CD4-positive, alpha-beta T cell treated with Interferon alpha-2 for 1 hour (primary cell): ENCODE measurements around the gene RALGPS1.

ENCODE experiments used
- DNase-seq, 2 donors: peaks; one replicate each; pipeline ENCODE4 v3.0.0-alpha.2; 2020 to 2022

RALGPS1 gene

DNA sequence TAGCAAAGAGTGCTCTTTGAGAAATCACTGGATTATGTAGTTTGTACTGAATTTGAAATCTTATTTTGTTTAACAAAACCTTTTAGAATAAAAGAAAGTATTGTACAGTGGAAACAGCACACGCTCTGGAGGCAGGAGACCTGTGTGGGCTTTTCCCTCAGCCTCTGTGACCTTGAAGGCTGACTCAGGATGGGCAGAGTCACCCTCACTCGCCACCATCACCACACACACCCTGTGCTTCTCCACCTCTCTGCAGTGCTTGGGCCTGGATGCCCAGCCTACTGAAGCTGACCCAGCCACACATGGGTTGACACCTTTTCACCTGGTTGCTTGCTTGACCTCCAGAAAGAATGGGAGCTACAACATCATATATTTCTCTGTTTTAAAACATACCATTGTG is 188.2 kb downstream of the RALGPS1 start:
- DNase-seq, result no peak

DNA sequence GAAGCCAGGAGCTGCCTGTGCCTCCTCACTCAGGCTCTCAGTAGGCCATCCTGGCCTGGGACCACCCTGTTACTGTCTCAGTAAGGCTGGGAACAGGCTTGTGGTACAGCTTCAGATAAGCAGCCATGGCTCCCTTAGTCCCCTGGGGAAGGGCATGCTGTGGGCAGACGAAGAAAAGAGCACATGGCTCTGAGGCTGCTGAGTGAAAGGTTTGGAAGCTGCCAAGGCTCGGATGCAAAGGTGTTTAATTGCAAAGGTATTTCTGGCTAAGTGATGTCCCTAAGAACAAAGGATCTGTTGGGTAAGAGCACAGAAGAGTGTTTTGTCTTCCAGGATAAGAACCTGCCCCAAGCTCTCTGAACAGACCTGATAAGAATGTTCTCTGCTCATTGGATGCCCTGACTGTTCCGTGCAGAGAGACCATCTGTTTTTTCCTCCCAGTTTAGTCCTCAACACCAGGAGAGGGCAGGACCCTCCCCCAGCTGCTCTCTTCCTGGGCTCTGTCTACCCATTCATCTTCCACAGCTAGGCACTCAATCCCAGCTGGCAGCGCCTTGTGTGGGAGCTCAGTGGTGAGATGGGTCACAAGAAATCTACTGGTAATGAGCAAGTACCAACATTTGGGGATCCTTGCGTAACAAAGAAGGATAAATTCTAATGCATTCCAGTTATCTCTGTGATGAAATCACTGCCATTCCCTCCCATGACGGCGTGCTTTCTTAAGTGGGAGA is 190.2 kb downstream of the RALGPS1 start:
- no peak for DNase-seq

DNA sequence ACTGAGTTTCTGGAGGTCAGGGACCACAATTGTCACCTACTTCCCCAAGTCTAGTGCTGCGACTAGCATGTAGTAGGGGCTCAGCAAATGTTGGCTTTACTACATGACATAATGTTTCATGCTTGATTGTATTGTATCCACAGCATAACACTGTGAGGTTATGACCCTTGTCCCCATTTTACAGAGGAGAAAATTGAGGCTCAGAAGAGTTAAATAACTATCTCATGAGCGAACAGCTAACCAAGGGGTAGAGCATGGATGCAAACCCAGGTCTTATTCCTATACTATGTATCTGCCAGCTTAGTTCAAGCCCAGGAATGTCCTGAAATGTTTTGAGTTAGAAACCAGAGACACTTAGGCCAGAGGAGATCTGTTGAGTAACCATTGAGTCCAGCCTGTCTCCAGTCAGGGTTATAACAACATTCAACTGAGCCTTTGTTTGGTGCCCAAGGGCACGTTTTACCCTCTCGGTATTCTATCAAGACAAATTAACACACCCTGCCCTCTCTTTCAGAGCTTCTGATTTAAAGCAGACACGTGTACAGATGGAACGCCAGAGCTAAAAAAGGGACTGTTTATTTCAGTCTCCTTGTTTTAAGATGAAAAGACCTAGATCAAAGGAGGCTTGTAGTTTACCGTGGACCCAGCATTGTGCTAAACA is 191.4 kb downstream of the RALGPS1 start:
- DNase-seq, result no peak

DNA sequence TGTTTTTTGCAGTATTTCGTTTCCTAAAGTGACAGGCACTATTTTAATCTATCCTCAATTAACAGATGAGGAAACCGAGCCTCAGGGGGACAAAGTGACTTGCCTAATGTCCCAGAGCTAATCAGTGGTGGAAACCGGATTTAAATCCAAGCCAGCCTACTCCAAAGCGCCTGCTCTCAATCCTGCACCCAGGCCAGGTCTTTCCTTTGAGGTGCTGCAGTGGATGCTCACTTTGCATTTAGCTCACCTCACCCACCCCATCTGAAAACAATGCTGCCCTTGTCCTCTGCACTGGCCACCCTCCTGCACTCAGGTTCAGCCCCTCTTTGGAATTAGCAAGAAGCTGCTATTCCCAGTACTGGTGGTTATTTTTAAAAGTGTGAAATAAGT is 191.9 kb downstream of the RALGPS1 start:
- DNase-seq, result no peak

DNA sequence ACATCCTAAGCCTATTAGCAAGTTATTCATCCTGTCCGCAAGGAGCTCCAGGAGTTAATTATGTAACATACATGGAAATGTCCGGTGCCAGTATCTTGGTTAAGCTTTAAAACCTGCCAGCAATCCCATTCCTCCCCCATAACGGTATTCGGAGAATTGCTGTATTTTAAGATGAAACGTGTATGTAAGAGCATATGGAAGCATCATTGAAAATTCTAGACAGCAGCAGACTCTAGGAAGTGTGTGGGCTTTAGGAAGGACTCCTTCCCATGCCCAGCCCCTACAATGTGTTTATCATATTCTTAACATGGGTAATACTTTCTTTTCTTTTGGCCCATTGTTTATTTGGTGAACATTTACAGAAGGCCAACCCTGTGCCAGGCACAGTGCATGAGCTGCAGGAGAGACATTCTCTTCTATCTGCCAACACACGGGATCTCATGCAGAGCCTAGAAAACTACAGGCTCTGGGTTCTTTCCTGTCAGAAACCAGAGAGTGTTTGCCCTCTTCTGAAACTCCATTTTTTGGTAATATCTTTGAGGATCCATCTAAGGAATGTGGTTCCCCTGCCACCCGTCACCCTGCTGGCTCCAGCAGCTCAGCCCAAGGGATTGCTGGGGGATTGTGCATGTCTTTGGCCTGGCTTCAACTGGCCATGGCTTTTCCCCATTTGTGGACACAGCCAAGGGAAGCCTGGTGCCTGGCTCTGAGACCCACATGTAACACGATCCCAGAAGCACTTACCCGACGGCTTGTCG is 192.8 kb downstream of the RALGPS1 start:
- DNase-seq, result no peak

DNA sequence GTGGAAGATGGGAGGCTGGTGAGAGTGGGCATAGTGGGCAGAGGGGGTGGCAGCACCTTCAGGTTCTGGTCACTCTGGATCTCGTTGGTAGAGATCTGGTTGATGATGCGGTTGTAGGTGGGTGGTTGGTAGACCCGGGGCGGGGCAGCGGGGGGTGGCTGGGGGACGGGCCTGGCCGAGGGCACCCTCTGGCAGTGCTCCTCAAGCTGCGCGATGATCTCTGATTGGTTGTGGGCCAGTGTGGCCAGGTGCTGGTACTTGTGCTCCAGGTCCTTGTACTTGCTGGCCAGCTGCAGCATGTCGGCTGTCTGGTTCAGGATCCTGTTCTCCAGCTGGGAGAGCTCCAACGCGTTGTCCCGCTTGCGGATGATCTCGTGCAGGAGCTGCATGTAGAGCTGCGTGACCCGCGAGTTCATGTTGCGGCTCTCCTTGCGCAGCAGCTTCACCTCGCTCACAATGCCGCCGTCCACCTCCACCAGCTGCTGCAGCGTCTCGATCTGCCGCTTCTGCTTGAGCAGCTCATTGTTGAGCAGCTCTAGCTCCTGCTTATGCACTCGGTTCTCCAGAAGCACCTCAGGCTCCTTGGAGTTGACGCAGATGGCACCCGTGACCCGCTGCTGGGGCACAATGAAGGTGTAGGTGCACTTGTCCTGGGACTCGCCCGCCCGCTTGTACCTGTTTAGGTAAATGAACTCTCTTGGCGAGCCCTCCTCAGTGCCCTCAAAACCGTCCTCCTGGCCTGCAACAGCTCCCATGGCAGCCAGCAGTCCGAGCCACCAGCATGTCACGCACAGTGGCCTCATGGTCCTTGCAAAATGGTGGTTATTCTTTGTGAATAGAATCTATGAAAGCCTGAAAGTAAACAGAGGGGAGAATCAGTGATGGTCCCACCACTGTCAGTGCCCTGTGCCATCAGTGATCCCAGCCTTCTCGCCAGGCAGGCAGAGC is 193.6 kb downstream of the RALGPS1 start:
- no peak for DNase-seq

DNA sequence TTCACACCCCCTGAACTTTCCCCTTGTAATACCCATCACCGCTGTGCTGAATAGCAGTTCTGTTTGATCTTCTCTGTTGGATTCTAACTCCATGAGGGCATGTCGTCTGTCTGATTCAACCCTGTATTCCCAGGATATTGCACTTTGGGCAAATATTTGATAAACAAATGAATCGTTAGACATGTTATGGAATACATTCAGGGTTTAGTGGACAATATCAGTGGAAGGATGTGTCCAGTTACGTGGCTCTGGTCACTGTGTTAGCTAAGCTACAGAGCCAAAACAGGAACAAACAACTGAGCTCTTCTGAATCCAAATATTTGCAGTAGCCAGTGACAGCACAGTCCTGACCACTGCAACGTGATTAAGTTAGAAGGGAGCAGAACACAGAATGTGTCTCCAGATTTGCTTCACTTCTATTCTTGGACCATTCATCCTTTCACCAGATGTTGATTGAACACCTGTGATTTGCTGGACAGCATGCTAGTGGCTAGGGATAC is 194.7 kb downstream of the RALGPS1 start:
- DNase-seq, result no peak

DNA sequence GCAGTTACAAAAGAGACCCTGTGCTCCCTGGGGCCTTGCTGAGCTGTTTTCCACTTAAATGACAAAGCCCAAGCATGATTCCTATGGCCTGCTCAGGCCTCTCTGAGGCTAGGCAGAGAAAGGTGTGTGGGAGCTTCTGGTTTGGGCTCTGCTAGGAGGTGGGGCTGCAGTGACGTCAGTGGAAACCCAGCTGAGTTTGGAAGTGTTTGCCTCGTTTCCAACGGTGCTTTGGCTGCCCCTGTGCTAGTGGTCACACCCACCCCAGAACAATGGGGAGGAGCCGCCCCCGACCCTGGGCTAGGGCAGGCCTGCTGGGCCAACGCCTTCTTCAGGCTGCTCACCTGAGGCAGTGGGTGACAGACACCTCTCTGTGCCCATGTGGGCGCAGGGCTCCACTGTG is 197.5 kb downstream of the RALGPS1 start:
- no peak for DNase-seq

DNA sequence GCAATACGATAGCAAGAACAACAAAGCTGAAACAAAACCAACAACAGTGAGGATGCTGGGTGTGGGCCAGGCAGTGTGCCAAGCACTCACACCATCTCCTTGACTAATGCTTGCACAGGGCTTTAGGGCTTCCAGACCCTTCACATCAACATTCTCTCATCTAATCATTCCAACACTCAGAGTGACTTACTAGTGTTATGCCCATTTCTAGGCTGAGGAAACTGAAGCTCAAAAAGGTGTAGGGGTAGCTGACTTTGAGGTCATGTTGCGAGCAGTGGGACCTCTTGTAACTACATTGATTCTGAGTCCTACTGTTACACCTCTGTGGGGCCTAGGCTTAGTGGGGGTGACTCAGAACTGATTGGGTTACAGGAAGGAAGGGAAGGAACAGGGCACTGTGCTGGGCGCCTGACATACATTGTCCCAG is 198.2 kb downstream of the RALGPS1 start:
- no peak for DNase-seq

DNA sequence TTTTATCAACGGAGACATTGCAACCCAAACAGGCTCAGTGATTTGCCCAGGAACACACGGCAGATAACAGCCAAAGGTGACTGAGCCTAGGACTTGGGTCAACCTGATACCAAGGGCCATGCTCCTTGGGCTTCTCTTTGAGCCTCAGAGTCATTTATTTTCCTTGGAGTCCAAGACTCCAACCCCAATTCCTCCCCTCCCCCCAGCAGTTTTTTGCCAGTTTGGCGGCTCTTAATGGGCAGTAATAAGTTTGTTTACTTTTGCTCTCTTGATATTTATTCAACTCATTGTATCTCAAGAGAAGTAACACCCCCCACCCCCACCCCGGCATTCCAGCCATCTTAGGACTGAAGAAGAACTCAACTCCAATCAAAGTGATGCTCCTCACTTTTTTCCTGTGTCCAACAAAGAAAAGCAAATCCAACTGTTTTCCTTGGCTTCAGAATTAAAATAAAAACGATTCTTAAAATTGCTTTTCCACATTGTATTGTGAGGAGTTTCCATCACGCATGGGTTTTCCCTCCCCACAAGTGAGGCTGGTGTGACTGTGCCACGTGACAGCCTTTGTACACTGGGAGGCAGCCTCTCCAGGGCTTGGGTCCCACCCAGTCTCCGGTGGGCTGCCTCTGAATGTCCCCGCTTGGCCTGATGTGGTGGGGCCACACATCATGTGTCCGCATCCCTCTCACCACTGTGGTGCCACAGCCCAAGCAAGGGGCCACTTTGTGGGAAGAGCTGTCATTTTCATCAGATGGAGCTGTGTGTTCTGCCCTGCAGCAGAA is 198.8 kb downstream of the RALGPS1 start:
- DNase-seq, result no peak

DNA sequence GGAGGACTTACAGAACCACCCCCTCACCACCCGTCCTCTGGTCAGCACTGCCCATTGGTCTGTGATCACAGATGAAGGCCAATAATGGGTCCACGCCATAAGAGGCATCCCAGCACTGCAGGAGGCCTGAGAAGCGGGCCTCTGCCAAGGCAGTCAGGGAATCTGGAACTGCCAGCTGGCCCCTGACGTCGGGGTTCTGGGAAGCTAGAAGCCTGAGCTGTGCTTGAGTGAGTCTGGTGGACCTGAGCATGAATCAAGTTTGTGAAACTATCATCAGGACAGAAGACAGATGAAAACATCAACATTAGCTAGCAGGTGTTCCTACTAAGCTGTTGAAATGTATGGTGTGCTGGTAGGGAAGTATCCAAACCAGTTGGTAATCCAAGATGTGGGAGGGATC is 200.0 kb downstream of the RALGPS1 start:
- DNase-seq, result no peak

DNA sequence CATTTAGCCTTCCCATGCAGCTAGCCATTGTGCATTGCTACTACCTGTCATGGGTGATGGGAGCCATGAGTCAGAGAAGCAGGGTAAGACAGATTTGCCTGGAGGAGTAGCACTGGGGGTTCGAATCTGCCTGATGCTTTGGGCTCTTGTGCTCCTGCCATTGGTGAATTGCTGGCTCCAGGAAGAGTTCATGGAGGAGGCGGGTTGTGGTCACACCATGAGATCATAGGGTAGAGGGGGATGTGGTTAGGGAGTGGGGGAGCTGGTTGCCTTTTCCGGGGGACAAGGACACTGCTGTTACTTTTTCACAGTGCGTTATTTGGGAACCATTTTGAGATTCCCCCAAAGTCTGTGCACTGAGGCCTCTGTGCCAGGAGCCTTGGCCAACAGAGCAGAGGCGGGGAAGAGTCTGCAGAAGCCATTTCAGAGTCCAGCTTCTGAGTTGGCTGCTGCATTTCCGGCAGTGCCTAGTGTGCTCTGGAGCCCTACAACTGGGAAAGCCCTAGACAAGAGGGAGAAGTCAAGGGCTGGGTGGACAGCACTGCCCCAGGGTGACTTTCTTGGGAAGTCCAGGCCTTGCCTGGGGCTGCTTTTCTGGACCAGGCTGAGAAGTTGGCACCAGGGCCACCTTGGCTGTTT is 201.6 kb downstream of the RALGPS1 start:
- no peak for DNase-seq

DNA sequence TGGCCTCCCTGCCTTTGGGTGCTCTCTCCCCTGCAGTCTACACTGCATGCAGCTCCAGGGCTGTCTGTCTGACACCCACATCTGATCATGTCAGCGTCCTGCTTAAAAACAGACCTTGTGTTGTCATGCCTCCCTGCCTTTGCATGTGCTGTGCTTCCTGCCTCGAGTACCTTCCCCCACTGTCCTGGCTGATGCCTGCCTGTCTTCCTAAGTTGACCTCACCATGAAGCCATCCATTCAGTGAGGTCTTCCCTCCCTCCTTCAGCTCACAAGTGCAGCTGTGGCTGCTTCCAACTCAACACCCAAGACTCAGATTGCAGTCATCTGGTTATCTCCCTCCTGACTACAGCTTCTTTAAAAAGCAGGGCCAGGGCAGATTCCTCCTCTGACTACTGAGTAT is 202.4 kb downstream of the RALGPS1 start:
- DNase-seq, result no peak

DNA sequence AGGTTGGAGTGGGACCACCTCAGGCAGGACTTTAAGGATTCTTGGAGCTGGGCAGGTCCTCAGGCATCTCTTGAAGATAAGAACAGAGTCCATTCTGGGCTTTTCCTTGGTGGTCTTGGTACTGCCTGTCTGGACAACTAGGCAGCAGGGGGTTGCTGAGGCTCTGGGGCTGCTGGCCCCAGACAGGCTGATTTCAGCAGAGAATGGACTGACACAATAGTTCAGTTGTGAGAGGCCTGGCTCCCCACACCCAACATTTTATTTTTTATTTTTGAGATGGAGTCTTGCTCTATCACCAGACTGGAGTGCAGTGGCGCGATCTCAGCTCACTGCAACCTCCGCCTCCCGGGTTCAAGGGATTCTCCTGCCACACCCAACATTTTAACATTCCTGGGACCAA is 203.2 kb downstream of the RALGPS1 start:
- no peak for DNase-seq

DNA sequence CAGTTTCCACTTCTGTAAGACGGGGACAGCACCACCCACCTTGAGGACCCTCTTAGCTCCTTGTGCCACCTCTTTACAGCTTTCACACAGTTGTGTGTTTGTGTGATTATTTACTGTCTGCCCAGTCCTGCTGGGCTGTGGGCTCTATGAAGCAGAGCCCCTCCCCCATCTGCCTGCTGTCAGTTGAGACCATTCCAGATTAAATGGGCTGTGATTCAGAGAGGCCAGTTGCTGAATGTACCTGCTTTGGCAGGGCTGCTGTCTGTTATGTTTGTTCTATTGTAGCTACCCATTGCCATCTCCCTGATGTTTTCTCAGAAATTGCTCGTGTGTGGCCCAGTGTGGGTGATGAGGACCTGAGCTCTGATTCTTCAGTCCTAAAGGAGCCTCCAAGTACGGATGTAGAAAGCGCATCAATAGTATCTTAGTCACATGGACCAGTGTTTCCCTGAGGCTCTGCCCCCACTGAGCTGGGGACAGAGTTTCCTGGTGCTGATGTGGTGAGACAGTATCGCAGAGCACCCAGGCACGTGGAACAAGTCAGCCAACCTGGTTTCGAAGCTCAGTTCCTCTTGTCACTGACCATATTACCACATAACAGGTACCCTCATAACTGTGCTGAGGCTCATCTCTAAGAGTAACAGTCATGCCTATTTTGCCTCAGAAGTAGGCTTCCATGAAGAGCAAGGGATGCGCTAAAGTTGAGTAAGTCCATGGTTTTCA is 204.2 kb downstream of the RALGPS1 start:
- no peak for DNase-seq

DNA sequence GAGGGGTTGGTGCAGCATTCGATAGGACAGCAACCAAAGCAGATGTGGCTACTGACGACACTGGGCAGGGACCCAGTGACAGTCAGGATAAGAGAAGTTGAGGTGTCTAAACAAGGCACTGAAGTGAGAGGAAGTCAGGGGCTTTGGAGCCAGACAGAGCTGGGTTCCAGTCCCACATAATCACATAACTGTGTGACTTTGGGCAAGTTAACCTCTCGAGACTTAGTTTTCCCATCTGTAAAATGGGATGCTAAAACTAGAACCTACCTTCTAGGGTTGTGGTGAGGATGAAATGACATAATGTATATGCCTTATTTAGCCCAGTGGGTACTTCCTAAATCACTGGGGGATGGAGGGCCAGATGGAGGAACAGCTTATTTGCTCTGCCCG is 204.7 kb downstream of the RALGPS1 start:
- DNase-seq, result no peak

DNA sequence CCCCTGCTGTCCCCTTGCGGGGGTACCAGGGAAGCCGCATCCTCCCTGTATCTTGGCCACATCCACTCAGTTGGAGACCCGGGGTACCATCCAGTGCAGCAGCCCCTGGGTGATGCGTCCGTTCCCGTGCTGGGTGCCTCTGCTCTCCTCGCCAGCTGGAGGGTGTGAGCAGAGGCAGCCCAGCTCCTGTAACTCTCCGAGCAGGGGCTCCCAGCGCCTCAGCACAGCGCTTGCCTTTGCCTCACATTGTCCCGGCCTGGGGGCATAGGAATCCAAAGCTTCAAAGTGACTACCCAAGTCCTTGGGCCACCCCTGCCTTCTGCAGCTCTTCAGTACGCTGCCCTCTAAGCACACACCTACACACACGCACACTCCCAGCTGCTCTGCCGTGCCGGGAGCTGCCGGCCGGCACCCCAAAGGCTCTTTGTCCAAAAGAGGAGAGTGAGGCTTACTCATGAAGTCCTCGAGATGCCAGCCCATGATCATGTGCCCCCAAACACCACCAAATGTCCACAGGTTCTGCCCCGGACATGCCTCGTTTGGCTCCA is 207.1 kb downstream of the RALGPS1 start:
- no peak for DNase-seq

DNA sequence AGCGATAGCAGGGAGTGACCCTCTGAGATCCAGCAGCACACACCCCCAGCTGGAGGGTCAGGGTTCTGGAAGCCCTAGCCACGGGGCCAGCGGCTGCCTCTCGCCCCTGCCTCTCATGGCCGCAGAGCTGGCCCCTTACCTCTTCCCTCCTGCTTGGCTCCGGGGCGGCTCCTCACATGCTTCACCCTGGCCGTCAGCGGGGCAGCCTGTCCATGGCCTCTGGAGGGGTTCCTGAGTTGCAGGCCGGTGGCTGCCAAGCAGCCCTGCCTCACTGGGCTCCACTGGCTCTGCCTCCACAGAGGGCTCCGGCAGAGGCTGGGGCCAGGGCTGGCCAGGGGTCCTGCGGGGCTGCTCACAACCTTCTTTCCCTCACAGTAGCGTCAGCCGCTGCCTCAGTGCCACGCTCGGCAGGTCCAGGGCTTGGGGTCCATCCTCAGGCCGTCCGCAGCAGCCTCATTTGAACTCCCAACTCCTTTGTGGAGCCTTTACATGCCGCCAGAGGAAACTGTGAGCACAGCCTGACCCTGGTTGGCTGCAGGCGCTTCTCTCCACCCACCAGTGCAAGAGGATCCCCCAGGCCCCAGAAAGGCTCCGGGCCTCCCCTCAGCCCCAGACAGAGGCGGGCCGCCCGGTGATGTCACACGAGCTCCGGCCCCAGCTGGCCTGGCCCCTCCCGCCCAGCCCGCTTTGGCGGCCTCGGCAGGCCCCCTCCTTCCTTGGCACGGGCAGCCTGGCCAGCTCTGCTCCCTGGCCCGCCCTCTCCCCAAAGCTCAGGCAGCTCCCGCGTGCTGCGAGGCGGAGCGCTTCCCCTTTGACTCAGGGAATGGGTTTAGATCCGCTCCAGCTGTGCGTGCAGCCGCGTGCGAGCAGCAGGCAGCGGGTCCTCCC is 207.8 kb downstream of the RALGPS1 start, which contains the start of gene ANGPTL2:
Gene ANGPTL2 (minus strand): TSS at position 460 of the 888 bp plus-strand sequence. CDS start 13,904 bp downstream, outside the sequence.
- no peak for DNase-seq
